Epidermal melanocyte (primary cell): Measurements from ENCODE around the gene GPC3.
"Not testable (repeated sequence)": the region's sequence is repeated elsewhere in the genome, so short reads cannot be mapped to it uniquely, and the experiment has no call there.

Experiments used
- DNase-seq: peaks from one replicate; pipeline ENCODE4 v3.0.0; 2011; ENCODE audit warnings: low spot score; ENCODE audit not compliant: insufficient read length

Gene GPC3

GRCh38 chrX:133653358-133653757 lies 332.0 kb downstream of the GPC3 start:
- no peak for DNase-seq

DNA sequence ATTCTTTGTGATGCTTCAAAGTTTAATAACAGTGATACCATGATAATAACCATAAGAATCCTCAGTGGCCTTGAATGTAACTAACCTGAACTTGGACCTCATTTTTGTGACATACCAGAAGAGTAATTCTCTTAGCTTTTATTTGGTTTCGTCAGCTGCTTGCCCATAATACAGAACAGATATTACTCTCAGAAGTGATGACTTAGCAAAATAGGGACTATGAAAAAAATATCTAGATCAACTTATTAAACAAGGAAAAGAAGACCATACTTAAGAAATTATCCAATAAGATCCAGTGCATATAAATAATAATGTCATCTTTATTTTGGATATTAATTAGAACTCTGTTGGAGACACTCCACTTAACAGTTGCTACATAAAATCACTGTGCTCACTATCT lies 333.2 kb downstream of the GPC3 start:
- DNase-seq: no peak

- no peak for DNase-seq
These were observed 335.2 kb downstream of the GPC3 start for GRCh38 chrX:133650239-133650638.

GRCh38 chrX:133649651-133650050 lies 335.7 kb downstream of the GPC3 start:
- no peak for DNase-seq

GRCh38 chrX:133648594-133648993 lies 336.8 kb downstream of the GPC3 start:
- no peak for DNase-seq

DNA sequence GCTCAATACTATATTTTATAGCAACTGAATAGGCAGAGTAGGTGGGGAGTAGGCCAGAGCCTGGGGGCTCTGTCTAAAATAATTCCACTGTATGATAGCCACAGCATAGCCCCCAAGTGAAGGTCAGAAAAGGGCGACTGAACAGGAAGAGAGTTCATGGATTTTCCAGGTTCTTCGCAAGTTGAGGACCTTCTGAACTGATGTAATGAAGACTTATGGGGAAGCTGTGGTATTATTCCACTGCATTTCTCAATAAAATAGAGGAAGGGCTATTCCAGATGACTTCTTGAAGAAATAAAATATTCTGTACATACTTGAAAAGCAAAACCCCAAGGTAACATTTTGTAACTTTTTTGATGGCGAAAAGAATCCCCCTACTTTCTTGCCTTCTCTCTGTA lies 338.7 kb downstream of the GPC3 start:
- no peak for DNase-seq

DNA sequence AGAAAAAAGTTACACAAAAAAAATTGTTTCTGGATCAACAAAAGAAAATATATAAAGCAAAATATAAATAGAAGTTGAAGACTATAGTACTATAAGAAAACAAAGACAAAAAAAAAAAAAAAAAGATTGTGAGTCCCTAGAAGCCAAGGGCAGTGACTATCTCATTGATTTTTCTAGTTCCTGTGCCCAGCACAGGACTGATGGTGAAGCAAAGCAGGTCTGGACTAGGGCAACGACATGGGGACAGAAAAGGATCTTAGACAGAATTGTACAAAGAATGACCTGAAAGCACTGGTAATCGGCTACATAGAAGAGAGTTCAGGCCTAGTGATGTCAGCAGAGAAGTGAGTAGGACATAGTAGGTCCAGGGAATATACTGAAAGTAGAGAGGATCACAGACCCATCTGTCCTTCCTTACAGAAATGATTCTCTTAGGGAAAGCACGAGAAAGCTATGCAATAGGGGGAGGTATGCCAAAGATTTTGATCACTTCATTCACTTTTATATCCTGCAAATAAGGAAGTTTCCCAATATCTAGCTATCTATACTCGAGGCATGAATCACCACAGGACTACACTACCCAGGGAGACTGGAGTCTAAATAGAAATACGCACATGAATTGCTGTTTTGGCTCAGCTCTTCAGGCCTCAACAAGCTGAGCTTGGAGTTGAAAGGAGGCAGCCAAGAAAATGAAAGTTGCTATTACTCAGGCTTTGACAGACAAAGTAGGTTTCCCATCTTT lies 339.2 kb downstream of the GPC3 start:
- DNase-seq: no peak

DNA sequence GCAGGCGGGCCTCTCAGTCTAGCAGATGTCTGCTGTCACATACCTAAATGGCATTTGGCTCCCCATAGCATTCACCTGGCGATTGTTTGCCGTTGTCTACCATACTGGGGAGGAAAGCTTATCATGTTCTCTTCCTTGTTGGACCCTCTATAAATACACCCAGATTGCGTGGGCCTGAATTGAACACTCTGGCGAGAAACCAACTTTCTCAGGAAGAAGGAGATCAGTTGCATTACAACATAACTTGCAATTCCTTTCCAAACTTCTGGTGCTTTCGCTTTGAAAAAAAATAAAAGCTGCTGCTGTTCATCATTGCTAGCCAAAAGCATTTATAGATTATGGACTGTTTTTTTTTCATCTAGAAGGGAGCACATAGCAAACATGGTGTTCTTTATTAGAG lies 340.1 kb downstream of the GPC3 start:
- no peak for DNase-seq

- no peak for DNase-seq
These were observed 345.0 kb downstream of the GPC3 start for GRCh38 chrX:133640161-133641015.

DNA sequence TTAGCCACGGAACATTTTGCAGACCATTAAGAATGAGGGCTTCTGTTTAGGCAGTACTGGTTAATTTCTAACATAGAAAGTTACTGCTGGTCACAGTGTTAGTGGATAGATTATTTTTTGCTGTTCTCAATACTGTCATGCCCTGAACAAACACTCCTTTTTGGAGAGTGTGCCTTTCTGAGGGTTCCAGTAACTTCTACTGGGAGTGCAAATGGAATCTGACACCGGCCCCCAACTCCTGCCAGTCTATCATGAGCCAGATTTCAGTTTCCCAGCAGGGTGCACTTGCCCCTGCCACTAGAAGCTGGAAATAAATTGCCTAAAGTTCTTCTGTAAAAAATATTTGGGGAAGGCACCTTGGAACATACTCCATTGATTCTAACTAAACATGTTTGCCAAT lies 345.7 kb downstream of the GPC3 start:
- DNase-seq: no peak

DNA sequence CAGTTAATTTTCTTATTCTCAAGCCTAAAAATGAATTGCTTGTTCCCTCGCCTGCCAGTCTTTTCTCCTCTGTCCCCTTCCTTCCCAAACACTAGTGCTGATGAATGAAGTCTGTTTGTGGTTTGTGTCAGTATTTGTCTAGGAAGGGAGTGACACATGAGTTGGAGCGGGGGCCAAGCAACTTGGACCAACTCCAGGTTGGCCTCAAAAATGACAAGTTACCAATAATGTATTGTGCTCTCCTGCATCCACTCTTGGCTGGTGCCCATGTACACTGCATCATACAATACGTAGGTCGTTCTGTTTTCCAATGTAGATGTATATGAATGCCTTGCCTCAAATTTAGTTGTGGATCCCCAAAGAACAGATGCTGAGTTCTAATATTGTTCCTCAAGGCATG lies 347.1 kb downstream of the GPC3 start:
- DNase-seq: no peak

GRCh38 chrX:133637765-133638164 lies 347.6 kb downstream of the GPC3 start:
- DNase-seq: no peak

GRCh38 chrX:133636009-133636408 lies 349.4 kb downstream of the GPC3 start:
- DNase-seq: no peak

DNA sequence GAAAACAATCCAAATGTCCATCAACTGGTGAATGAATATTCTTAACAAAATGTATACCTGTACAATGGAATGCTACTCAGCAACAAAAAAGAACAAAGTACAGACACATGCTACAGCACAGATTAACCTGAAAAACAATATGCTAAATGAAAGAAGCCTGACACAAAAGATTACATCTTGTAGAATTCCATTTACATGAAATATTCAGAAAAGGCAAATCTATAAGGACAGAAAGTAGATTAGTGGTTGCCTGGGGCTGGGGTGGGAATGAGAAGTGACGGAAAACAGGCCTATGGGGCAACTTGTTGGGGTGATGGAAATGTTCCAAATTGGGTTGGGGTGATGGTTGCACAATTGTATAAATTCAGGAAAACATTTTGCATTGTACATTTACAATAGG lies 351.0 kb downstream of the GPC3 start:
- no peak for DNase-seq

DNA sequence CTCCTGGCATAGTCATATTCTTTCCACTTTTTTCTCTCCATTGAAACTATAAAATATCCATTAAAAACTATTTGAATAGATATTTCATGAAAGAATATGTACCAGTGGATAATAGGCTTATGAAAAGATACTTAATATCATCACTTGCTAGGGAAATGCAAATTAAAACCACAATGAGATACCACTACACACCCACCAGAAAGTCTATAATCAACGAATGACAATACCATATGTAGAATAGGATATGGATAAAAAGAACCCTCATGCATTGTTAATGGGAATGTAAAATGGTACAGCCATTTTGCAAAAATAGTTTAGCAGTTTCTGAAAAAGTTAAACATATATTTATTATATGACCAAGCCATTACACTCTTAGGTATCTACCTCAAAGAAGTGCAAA lies 351.4 kb downstream of the GPC3 start:
- no peak for DNase-seq

GRCh38 chrX:133633162-133633561 lies 352.2 kb downstream of the GPC3 start:
- no peak for DNase-seq

- DNase-seq: no peak
These were observed 355.0 kb downstream of the GPC3 start for GRCh38 chrX:133630362-133630761.

DNA sequence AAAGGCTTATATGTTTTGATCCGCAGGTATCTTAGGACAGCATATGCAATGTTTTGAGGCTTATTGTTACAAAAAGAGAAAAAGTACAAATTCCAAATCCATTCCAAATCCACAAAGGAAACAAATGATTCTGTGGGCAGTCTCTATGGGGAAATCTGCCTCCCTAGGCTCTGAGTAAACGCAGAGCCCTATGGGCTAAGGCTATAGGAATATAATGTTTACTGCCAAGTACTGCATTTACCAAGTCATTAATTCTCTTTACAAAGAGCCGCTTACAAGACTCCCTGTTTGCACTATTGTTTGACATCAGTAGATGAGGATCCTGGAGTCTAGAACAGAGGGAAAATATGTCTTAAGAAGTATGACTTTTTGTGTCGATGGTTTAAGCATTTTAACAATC lies 357.7 kb downstream of the GPC3 start:
- no peak for DNase-seq

GRCh38 chrX:133621384-133621783 lies 364.0 kb downstream of the GPC3 start:
- DNase-seq: not testable (repeated sequence)

GRCh38 chrX:133611676-133612075 lies 373.7 kb downstream of the GPC3 start:
- no peak for DNase-seq

GRCh38 chrX:133610056-133610455 lies 375.3 kb downstream of the GPC3 start:
- DNase-seq: no peak

- no peak for DNase-seq
These were observed 376.2 kb downstream of the GPC3 start for GRCh38 chrX:133609166-133609565.

DNA sequence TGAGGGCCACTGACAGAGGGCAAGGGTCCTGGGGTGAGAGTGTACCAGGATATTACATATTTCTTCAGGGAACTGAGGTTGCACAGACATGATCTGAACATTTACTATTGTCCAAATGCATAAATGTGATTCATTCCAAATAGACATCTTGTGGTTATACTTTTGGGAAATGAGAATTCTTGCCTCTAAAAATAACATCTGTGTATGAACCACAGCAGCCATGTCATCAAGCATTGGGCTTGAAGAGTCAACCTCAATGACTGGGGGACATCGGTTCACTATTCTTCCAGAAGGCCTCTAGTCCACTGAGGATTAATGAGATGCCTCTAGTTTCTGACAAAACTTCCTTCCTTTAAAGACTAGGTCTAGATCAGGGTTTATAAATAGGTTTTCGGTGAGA lies 377.0 kb downstream of the GPC3 start:
- DNase-seq: no peak
